DMS53 (cell line): ENCODE measurements around the gene SRSF3.
A peak's percentile ranks its signal among the peaks of the same experiment; 100 is the strongest.

Experiments
- DNase-seq: peaks from one replicate; lab custom pipeline; 2025; lab: John Stamatoyannopoulos, UW

SRSF3 gene

GRCh38 chr6:36623547-36624459 is 29.6 kb downstream of the SRSF3 start:
- DNase-seq: peak; percentile 79

- no peak for DNase-seq
Observed at GRCh38 chr6:36624461-36625157, 30.4 kb downstream of the SRSF3 start.

GRCh38 chr6:36625158-36625919 is 31.2 kb downstream of the SRSF3 start:
- DNase-seq: peak; percentile 35

GRCh38 chr6:36626636-36627035 is 32.5 kb downstream of the SRSF3 start:
- no peak for DNase-seq

- no peak for DNase-seq
Observed at GRCh38 chr6:36627141-36627540, 33.0 kb downstream of the SRSF3 start.

GRCh38 chr6:36627801-36628246 is 33.7 kb downstream of the SRSF3 start:
- no peak for DNase-seq

GRCh38 chr6:36629784-36630183 is 35.6 kb downstream of the SRSF3 start:
- DNase-seq: no peak

- DNase-seq: no peak
Observed at GRCh38 chr6:36631326-36632011, 37.3 kb downstream of the SRSF3 start.

GRCh38 chr6:36633370-36633769 is 39.2 kb downstream of the SRSF3 start:
- DNase-seq: no peak

- peak; percentile 71 for DNase-seq
Observed at GRCh38 chr6:36633915-36634314, 39.8 kb downstream of the SRSF3 start.

GRCh38 chr6:36634317-36635108 is 40.4 kb downstream of the SRSF3 start:
- no peak for DNase-seq

GRCh38 chr6:36636283-36636682 is 42.1 kb downstream of the SRSF3 start:
- DNase-seq: no peak

GRCh38 chr6:36636687-36637418 is 42.7 kb downstream of the SRSF3 start:
- no peak for DNase-seq

GRCh38 chr6:36638579-36638978 is 44.4 kb downstream of the SRSF3 start:
- no peak for DNase-seq

GRCh38 chr6:36639171-36639808 is 45.1 kb downstream of the SRSF3 start:
- no peak for DNase-seq

GRCh38 chr6:36641543-36641942 is 47.4 kb downstream of the SRSF3 start:
- DNase-seq: no peak

- DNase-seq: peak; percentile 30
Observed at GRCh38 chr6:36642913-36643817, 49.0 kb downstream of the SRSF3 start.

- DNase-seq: no peak
Observed at GRCh38 chr6:36643977-36644376, 49.8 kb downstream of the SRSF3 start.

- DNase-seq: no peak
Observed at GRCh38 chr6:36649086-36649485, 54.9 kb downstream of the SRSF3 start.
